GM12874 (cell line): Measurements from ENCODE around the gene FGFRL1.

ENCODE experiments used
- TF ChIP-seq, protein P1 (sequence below): IDR thresholded peaks from 2 replicates; pipeline ENCODE4 v1.5.1; 2011; ENCODE audit warnings: low read depth, mild to moderate bottlenecking, control low read depth, low read length, moderate library complexity; ENCODE audit not compliant: insufficient read depth

FGFRL1 gene

DNA sequence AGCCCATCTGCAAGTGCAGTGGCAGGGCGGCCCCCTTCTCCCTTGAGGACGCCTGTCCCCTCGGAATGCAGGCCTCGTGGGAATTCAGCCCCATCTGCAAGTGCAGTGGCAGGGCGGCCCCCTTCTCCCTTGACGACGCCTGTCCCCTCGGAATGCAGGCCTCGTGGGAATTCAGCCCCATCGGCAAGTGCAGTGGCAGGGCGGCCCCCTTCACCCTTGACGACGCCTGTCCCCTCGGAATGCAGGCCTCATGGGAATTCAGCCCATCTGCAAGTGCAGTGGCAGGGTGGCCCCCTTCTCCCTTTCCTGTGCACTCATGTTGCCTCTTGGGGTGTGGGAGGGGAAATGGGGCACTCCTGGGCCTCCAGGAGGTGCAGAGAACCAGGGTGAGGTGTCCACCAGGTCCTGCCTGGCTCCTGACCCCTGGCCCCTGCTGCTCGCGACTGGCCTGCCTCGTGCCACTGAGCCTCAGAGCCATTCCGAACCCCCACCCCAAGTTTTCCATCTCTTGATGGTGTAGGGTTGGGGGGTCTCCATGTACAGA, 11.5 kb upstream of the FGFRL1 start:
- TF ChIP-seq, protein P1, sequence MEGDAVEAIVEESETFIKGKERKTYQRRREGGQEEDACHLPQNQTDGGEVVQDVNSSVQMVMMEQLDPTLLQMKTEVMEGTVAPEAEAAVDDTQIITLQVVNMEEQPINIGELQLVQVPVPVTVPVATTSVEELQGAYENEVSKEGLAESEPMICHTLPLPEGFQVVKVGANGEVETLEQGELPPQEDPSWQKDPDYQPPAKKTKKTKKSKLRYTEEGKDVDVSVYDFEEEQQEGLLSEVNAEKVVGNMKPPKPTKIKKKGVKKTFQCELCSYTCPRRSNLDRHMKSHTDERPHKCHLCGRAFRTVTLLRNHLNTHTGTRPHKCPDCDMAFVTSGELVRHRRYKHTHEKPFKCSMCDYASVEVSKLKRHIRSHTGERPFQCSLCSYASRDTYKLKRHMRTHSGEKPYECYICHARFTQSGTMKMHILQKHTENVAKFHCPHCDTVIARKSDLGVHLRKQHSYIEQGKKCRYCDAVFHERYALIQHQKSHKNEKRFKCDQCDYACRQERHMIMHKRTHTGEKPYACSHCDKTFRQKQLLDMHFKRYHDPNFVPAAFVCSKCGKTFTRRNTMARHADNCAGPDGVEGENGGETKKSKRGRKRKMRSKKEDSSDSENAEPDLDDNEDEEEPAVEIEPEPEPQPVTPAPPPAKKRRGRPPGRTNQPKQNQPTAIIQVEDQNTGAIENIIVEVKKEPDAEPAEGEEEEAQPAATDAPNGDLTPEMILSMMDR: no peak

DNA sequence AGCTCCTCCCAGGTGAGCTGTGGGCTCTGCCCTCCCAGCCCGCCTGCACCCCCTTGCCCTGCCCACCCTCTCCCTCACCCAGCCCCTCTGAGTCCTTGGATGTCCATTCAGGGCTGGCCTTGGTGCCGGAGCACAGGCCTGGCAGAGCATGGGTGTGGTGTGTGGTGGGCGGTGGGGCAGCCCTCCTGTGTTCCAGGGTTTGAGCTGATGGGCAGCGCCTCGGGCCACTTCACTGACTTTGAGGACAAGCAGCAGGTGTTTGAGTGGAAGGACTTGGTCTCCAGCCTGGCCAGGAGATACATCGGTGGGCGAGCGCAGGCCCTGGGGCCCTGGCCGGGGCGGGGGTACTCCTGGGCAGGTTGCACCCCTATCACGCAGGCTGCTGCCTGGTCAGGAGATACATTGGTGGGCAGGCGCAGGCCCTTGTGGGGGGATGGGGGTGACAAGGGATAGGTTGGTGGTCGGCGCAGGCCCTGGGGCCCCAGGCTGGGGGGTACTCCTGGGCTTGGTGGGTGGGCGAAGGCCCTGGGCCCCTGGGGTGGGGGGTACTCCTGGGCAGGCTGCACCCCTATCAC, 10.7 kb upstream of the FGFRL1 start:
- TF ChIP-seq, protein P1: no peak

DNA sequence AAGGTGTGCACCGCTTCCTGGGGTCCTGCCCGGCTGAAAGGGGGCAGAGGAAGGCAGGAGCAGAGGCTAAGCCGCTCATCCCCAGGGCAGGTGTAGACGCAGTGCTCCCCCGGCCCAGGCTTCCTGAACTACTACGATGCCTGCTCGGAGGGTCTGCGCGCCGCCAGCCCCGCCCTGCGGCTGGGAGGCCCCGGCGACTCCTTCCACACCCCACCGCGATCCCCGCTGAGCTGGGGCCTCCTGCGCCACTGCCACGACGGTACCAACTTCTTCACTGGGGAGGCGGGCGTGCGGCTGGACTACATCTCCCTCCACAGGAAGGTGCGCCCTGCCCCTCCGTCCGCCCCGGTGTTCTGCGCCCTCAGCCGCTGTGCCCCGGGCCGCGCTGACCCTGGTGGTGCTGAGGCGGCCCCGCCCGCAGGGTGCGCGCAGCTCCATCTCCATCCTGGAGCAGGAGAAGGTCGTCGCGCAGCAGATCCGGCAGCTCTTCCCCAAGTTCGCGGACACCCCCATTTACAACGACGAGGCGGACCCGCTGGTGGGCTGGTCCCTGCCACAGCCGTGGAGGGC, 9.8 kb upstream of the FGFRL1 start:
- TF ChIP-seq, protein P1: no peak

DNA sequence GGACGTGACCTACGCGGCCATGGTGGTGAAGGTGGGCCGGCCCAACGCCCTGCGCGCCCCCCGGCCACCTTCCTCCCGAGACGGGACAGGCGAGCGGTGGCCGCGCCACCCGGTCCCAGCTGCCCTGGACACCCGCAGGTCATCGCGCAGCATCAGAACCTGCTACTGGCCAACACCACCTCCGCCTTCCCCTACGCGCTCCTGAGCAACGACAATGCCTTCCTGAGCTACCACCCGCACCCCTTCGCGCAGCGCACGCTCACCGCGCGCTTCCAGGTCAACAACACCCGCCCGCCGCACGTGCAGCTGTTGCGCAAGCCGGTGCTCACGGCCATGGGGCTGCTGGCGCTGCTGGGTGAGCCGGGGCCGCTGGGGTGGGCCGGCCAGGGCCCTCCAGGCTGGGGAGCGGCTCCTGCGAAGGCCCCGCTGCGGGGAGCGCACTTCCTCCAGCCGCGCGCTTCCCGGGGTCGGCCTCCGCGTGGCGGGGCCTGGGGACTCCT, 9.2 kb upstream of the FGFRL1 start:
- TF ChIP-seq, protein P1: no peak

DNA sequence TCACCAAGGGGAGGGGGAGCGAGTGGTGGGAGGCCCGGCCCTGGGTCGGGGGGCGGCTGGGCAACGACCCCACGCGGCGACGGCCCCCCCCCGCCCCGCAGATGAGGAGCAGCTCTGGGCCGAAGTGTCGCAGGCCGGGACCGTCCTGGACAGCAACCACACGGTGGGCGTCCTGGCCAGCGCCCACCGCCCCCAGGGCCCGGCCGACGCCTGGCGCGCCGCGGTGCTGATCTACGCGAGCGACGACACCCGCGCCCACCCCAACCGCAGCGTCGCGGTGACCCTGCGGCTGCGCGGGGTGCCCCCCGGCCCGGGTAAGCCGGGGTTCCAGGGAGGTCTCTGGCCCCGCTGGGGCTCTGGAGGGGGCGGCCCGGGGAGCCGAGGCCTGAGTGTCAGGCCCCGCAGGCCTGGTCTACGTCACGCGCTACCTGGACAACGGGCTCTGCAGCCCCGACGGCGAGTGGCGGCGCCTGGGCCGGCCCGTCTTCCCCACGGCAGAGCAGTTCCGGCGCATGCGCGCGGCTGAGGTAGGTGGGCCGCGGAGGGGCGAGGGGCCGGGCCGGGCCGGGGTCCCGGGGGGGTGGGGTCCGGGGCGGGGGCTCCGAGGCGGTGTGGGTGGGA, 8.7 kb upstream of the FGFRL1 start:
- TF ChIP-seq, protein P1: no peak

DNA sequence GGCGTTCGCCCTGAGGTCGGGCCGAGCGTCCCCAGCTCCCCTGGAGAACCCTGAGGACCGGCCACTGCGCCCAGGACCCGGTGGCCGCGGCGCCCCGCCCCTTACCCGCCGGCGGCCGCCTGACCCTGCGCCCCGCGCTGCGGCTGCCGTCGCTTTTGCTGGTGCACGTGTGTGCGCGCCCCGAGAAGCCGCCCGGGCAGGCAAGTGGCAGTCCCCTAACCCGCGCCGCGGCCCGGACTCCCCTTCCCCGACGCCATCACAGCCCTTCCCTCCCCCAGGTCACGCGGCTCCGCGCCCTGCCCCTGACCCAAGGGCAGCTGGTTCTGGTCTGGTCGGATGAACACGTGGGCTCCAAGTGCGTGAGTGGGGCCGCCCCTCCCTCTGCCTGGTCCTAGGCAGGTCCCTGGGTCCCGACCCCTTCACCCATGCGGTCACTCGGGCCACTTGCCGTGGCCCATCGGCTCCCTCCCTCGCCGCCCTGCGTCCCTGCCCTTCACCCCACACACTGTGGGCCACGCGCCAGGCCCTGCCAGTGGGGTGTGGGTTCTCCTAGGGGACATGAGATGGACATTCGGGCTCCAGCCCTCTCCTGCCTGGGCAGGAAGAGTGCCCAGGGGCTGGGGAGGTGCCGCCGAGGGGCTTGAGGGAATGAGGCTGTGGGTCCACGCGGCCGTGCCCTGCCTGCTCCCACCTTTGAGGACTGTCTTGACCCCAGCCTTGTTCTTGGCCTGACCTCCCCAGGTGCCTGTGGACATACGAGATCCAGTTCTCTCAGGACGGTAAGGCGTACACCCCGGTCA, 8.0 kb upstream of the FGFRL1 start:
- TF ChIP-seq, protein P1: no peak

DNA sequence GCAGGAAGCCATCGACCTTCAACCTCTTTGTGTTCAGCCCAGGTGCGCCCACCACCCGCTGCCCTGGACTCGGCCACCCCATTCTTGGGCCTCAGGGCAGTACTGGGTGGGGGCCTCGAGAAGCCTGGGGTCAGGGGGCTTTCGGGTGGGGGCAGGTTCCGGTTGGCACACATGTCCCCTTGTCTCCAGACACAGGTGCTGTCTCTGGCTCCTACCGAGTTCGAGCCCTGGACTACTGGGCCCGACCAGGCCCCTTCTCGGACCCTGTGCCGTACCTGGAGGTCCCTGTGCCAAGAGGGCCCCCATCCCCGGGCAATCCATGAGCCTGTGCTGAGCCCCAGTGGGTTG, 7.4 kb upstream of the FGFRL1 start:
- TF ChIP-seq, protein P1: no peak
